ENCODE results near the gene FTMT.
"Not testable (repeated sequence)": the region's sequence is repeated elsewhere in the genome, so short reads cannot be mapped to it uniquely, and the experiment has no call there.

The FTMT gene

GRCh38 chr5:121851643-121852574, at the start of gene FTMT:
FTMT (plus strand) TSS chr5:121851882; CDS start chr5:121851964, 82 bp downstream.
- FAIRE-seq, result no peak

DNA sequence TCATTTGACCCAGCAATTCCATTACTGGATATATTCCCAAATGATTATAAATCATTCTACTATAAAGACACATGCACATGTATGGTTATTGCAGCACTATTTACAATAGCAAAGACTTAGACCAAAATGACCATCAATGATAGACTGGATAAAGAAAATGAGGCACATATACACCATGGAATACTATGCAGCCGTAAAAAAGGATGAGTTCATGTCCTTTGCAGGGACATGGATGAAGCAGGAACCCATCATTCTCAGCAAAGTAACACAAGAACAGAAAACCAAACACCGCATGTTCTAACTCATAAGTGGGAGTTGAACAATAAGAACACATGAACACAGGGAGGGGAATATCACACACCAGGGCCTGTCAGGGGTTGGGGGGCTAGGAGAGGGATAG, 46.4 kb upstream of the FTMT start:
- not testable (repeated sequence) for FAIRE-seq

GRCh38 chr5:121805911-121806310, 45.8 kb upstream of the FTMT start:
- FAIRE-seq, result no peak

- no peak for FAIRE-seq
Observed at GRCh38 chr5:121816164-121816563, 35.5 kb upstream of the FTMT start.

DNA sequence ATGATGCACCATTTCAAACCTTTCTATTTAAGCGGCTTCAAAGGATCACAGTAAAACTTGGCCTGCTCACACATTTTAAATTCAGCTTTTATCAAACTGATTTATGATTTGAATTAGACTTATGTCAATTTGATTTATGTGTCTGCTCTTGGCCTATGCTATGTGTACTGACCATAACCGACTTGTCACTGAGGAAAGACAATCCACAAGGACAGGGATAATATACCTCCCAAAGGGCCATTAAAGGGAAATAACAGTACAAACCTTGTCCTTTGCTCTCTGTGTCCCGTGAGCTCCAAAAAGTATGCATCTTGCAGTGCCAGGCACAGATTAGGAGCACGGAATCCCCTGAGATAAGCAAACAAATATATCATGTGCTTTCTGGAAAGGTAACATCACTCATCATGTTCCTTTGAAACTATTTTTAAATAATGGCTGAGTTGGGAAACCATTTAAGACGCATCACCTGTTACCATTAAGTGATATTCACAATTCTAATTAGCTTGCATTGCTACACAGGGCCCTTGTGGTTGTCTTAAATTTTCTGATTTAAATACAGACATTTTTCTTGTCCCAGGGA, 31.9 kb upstream of the FTMT start:
- FAIRE-seq, result no peak

DNA sequence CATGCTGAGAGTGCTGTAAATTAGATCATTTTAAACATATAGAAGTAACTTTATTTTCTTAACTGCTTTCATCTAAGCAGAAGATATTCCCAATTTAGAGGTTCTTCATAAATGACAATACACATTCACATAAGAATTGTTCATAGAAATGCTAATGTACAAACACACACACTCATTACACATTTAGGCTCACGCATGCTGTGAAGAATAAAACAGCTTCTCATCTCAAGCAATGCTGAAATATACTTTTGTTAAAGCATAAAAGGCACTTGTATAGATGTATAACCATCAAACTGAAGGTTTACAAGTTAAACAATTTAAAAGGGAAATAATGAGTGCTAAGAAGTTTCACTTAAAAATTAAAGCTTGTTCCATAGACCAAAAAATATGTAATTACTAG, 18.1 kb upstream of the FTMT start:
- FAIRE-seq, result no peak

DNA sequence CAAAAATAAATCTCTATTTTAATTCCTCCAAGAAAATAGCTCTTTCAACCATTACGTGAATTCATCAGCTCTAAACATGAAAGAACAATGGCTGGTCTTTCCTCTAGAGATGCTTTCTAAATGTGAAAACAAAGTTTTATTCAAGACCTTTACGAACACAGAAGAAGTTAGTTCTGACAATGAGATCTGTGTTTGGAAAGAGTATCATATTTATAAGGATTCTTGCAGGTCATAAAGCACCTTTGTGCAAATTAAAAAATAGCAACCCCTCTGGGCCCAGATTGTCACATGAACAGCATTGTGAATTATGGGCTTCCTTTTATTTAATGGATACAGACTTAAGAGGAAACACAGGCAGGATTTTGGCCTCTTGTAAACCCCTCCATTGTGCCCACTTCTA, 17.7 kb upstream of the FTMT start:
- FAIRE-seq, result no peak

GRCh38 chr5:121841892-121842291, 9.8 kb upstream of the FTMT start:
- FAIRE-seq, result no peak

DNA sequence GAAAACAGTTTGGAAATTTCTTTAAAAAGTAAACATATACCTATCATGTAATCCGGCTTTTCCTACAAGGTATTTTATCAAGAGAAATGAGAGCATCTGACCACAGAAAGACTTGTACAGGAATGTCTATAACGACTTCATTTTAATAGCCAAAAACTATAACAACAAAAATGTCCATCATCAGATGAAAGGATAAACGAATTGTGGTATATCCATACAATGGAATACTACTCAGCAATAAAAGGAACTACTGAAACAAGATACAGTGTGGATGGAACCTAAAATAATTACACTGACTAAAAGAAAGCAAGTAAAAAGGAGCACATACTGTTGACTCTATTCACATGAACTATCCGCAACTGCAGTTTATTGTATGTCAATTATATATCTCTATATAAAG, 1.4 kb upstream of the FTMT start:
- FAIRE-seq, result no peak

DNA sequence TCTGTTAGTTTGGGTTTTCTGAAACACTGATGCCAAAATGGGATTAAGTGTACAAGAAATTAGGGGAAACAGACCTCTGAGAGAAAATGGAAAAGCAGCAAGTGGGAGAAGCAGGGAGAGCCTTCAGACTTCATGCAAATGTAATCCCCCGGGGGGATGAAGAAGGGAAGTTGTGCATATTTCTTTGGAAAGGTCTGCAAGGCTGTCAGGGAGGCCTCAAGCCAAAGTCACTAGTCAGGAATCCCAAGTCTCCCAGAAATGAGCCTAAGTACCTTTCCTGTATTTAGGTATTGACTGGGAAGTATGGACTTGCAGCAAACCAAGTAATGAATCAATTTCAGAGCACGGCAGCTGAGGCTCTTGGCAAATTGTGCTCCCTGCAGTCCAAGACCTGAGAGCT, 2.2 kb downstream of the FTMT start:
- no peak for FAIRE-seq

GRCh38 chr5:121862801-121863200, 11.1 kb downstream of the FTMT start:
- FAIRE-seq, result no peak

- no peak for FAIRE-seq
Observed at GRCh38 chr5:121863753-121864285, 12.1 kb downstream of the FTMT start.

DNA sequence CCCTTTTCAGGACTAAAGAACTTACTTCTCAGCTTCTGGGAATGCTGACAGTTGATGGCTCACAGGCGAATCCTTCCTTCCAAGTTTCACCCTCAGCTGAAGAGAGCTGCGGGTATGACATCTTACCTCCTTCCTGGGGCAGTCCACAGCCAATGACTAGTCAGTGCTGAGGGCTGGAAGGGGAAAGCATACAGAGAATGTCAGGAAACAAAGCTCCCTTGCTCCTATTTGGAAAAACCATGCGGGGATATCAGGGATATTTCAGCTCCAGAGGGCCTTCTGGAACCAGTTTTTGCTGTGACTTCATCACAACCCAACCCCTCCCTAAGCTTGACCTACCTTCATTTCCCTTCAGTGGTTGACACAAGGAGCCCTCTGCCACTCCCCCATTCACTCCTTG, 15.7 kb downstream of the FTMT start:
- no peak for FAIRE-seq

- no peak for FAIRE-seq
Observed at GRCh38 chr5:121870489-121870888, 18.8 kb downstream of the FTMT start.

- no peak for FAIRE-seq
Observed at GRCh38 chr5:121872856-121873255, 21.2 kb downstream of the FTMT start.

- FAIRE-seq, result no peak
Observed at GRCh38 chr5:121873409-121873808, 21.7 kb downstream of the FTMT start.

GRCh38 chr5:121885630-121886029, 33.9 kb downstream of the FTMT start:
- no peak for FAIRE-seq

DNA sequence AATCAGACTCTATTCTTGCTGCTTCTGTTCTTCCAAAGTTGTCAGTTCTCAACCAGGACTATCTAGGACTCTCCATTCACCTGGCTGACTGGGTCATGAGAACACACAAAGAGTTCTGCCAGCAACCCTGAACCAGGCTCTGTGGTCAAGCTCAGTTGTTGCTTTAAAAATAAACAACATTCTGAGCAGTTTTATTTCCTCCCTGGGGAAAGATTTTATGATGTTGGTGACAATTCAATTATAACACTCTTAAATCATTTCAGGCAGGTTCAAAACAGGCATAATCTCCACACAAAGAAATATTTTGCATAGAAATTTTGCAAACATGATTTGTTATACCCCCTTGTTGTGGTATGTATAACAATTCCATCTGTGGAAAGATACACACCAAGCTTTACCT, 36.0 kb downstream of the FTMT start:
- FAIRE-seq, result no peak

DNA sequence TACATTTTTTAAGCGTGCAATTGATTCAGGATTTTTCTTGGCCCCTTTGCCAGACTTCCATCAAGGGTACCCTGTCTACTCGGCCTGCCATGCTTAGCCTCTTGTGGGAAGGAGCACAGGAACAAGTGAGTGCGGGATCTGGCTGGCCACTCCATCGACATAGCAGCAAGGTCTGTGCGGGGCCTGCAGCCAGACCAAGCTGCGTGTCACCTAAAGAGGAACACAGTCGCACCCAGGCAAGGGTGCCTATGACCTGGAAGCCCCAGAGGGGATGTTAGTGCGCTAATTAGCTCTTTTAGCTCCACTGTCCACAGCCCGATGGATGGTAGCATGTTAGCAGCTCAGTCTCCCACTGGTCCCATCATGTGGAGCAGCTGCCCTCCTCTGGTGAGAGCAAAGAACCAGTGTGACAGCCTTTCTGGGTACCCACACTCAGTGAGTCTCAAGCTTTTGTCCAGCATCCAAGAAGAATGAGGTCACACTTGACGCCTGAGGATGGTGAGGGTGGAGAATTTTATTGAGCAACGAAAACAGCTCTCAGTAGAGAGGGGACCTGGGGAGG, 38.7 kb downstream of the FTMT start:
- no peak for FAIRE-seq

- FAIRE-seq, result no peak
Observed at GRCh38 chr5:121897341-121897740, 45.7 kb downstream of the FTMT start.

- no peak for FAIRE-seq
Observed at GRCh38 chr5:121899346-121899745, 47.7 kb downstream of the FTMT start.
